ENCODE results near the gene SF1.

SF1 gene

GRCh38 chr11:64745189-64745520 lies 33.2 kb downstream of the SF1 start:
- DNase-seq (ENCODE audit: low spot score), result no peak

- DNase-seq (ENCODE audit: low spot score), result no peak
Measured at GRCh38 chr11:64744544-64745188, 33.7 kb downstream of the SF1 start.

- no peak for DNase-seq (ENCODE audit: low spot score)
Measured at GRCh38 chr11:64743591-64744543, 34.5 kb downstream of the SF1 start, which contains the start of gene RASGRP2. Gene RASGRP2 (minus strand): TSS chr11:64744142. CDS start chr11:64742866, 1,276 bp downstream.

GRCh38 chr11:64742889-64743590 lies 35.3 kb downstream of the SF1 start:
- peak; percentile 45 for DNase-seq (ENCODE audit: low spot score)

GRCh38 chr11:64742087-64742888 lies 36.1 kb downstream of the SF1 start:
- no peak for DNase-seq (ENCODE audit: low spot score)

- DNase-seq (ENCODE audit: low spot score), result no peak
Measured at GRCh38 chr11:64741375-64742086, 36.8 kb downstream of the SF1 start.

- no peak for DNase-seq (ENCODE audit: low spot score)
Measured at GRCh38 chr11:64739871-64740270, 38.5 kb downstream of the SF1 start.

GRCh38 chr11:64736654-64737053 lies 41.7 kb downstream of the SF1 start:
- DNase-seq (ENCODE audit: low spot score), result no peak

- no peak for DNase-seq (ENCODE audit: low spot score)
Measured at GRCh38 chr11:64735725-64736259, 42.5 kb downstream of the SF1 start.

GRCh38 chr11:64734811-64735724 lies 43.3 kb downstream of the SF1 start:
- DNase-seq (ENCODE audit: low spot score), result no peak

GRCh38 chr11:64731601-64732000 lies 46.7 kb downstream of the SF1 start:
- no peak for DNase-seq (ENCODE audit: low spot score)

- no peak for DNase-seq (ENCODE audit: low spot score)
Measured at GRCh38 chr11:64729851-64730382, 48.4 kb downstream of the SF1 start.

GRCh38 chr11:64728757-64729365 lies 49.5 kb downstream of the SF1 start:
- no peak for DNase-seq (ENCODE audit: low spot score)

GRCh38 chr11:64726867-64727530 lies 51.3 kb downstream of the SF1 start:
- DNase-seq (ENCODE audit: low spot score), result no peak

- no peak for DNase-seq (ENCODE audit: low spot score)
Measured at GRCh38 chr11:64726211-64726641, 52.1 kb downstream of the SF1 start.

- no peak for DNase-seq (ENCODE audit: low spot score)
Measured at GRCh38 chr11:64724863-64725532, 53.3 kb downstream of the SF1 start.

- no peak for DNase-seq (ENCODE audit: low spot score)
Measured at GRCh38 chr11:64723907-64724862, 54.2 kb downstream of the SF1 start.
